Tibial artery (tissue), 4 donors: ENCODE data around the gene POU2F2.
A peak's percentile ranks its signal among the peaks of the same experiment; 100 is the strongest.

Experiments used
- DNase-seq, 2 donors: peaks; one replicate each; pipeline ENCODE4 v3.0.0-alpha.2; 2019
- H3K27ac ChIP-seq, 2 donors: fragments of 200-600 bp; sonication (generic) in 1 of 2; 1 replicate in 1 of 2; 2 replicates in 1 of 2; pipeline ENCODE4 v1.5.1; 2018 to 2019; ENCODE audit warnings: mild to moderate bottlenecking in 1 of 2
- H3K27me3 ChIP-seq, 2 donors: fragments of 200-600 bp; sonication (generic) in 1 of 2; one replicate each; pipeline versions ENCODE4 v1.5.1 to v1.6.0; 2016 to 2019
- H3K36me3 ChIP-seq, 3 donors: fragments of 200-600 bp; sonication (generic) in 2 of 3; one replicate each; pipeline ENCODE4 v1.5.1; 2016 to 2019; ENCODE audit warnings: mild to moderate bottlenecking in 2 of 3
- H3K4me1 ChIP-seq, 4 donors: fragments of 200-600 bp; sonication (generic) in 2 of 4; 1 replicate in 3 of 4; 2 replicates in 1 of 4; pipeline ENCODE4 v1.5.1; 2016 to 2019
- H3K4me3 ChIP-seq, 2 donors: fragments of 200-600 bp; sonication (generic) in 1 of 2; 1 replicate in 1 of 2; 2 replicates in 1 of 2; pipeline ENCODE4 v1.5.1; 2018 to 2019; ENCODE audit warnings: mild to moderate bottlenecking in 2 of 2
- H3K9me3 ChIP-seq, 3 donors: fragments of 200-600 bp; sonication (generic) in 1 of 3; one replicate each; pipeline ENCODE4 v1.5.1; 2016 to 2019
- CTCF ChIP-seq, 2 experiments: fragments of 200-600 bp in 1 of 2; fragments of 450-650 bp in 1 of 2; IDR thresholded peaks; one replicate each; pipeline ENCODE4 v1.5.1; 2017 to 2019; ENCODE audit warnings: antibody characterized with exemption in 2 of 2, mild to moderate bottlenecking in 1 of 2, moderate library complexity in 1 of 2
- intact Hi-C: fragments of 100-400 bp; cut with DNase I; formaldehyde crosslinking; loops from one replicate; pipeline ENCODE4 v1.15.0; 2023; ENCODE audit warnings: low total_unique reads

Gene POU2F2

DNA sequence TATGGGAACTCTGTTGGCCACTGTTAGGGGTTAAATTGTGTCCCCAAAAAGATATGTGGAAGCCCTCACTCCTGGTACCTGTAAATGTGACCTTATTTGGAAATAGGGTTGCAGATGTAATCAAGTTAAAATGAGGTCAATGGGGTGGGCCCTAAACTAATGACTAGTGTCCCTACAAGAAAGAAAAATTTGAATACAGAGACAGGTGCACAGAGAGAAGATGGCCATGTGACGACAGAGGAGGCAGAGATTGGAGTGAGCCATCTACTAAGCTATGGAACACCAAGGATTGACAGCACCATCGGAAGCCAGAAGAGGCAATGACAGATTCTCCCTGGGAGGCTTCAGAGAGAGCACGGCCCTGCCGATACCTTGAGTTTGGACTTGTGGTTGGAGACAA is 16.5 kb downstream of the POU2F2 start:
- no peaks in the 10 kb centered on the region for H3K9me3 ChIP-seq

GRCh38 chr19:42115219-42115618 is 17.0 kb downstream of the POU2F2 start:
- intact Hi-C loops: no loop called here
- peaks cover 0 to 3% (median 0%) of the 10 kb centered on the region in 3 donors for H3K36me3 ChIP-seq
- peaks cover 0 to 14% (median 4%) of the 10 kb centered on the region in 4 donors for H3K4me1 ChIP-seq
- H3K4me3 ChIP-seq: no peak overlapping the region
- H3K9me3 ChIP-seq: no peaks in the 10 kb centered on the region
- no peaks in the 10 kb centered on the region for H3K27me3 ChIP-seq
- no peak for DNase-seq
- no peak for TF ChIP-seq CTCF (IDR thresholded peaks at IDR 0.05)
- no peak overlapping the region for H3K27ac ChIP-seq

More for the DNA sequence above, 16.5 kb downstream of the POU2F2 start:
- no peak overlapping the region for H3K27ac ChIP-seq
- H3K4me3 ChIP-seq: no peak overlapping the region
- H3K36me3 ChIP-seq: peaks cover 0 to 3% (median 0%) of the 10 kb centered on the region in 3 donors
- H3K27me3 ChIP-seq: no peaks in the 10 kb centered on the region
- intact Hi-C loops: no loop called here
- peaks cover 0 to 14% (median 4%) of the 10 kb centered on the region in 4 donors for H3K4me1 ChIP-seq
- no peak for TF ChIP-seq CTCF (IDR thresholded peaks at IDR 0.05)
- no peak for DNase-seq

DNA sequence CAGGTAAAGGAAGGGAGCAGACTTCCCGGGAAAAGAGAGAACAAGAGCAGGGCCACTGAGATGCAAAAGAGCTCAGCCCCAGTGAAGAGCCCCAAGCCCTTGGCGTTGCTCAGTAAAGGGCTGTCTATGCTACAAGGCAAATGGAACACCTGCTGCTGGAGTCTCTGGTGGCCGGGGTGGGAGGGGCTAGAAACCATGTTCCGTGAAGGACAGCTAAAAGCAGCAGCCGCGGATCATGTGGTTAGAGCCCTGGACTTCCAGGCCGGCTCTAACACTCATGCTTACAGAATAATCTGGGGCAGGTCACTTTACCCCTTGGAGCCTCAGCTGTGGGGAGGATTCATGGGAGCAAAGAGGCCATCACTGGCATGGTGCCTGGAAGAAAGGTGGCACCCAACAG is 17.8 kb downstream of the POU2F2 start:
- no peak overlapping the region for H3K4me3 ChIP-seq
- no peaks in the 10 kb centered on the region for H3K27me3 ChIP-seq
- H3K36me3 ChIP-seq: peaks cover 0 to 3% (median 0%) of the 10 kb centered on the region in 3 donors
- H3K9me3 ChIP-seq: no peaks in the 10 kb centered on the region
- no peak for TF ChIP-seq CTCF (IDR thresholded peaks at IDR 0.05)
- H3K27ac ChIP-seq: no peak overlapping the region
- DNase-seq: no peak
- intact Hi-C loops: no loop called here
- peaks cover 0 to 14% (median 4%) of the 10 kb centered on the region in 4 donors for H3K4me1 ChIP-seq

DNA sequence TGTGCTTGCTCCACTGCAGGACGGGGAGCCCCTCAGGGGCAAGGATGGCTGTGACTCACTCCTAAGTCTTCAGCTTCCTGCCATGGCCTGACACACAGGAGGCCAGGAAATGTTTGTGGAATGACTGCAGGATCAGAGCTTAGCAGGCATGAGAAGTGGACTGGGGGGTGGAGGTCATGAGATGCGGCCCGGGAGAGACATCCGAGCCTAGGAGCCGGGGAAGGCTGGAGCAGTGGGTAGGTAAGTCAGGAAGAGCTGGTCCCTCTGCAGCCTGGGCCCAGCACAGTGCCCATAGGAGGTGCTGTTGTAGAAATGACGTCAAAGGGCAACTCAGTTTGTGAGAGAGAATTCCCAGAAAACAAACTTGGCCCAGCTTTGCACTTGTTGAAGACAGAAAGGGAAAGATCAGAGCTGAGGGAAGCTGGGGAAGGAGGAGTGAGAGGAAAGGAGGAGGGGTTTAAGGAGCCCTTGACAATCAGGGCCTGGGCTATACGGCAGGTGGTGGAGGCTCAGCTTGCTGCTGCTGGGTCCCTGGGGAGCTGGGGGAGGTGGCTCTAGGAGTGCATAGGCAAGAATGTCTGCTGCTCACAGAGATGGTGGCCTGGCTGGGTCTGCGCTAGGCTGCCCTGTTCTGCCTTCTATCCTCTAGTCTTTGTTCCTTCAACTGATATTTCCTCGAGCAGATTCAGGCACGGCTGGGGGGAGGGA is 18.5 kb downstream of the POU2F2 start:
- Histone ChIP-seq H3K4me1 (peaks cover 0 to 14% (median 4%) of the 10 kb centered on the region in 4 donors), H3K9me3 (no peaks in the 10 kb centered on the region), H3K4me3 (no peak overlapping the region), H3K27me3 (no peaks in the 10 kb centered on the region), H3K27ac (peak overlapping the region in 1 of 2 donors; percentile 24), H3K36me3 (peaks cover 0 to 3% (median 0%) of the 10 kb centered on the region in 3 donors)
- intact Hi-C loops: no loop called here
- TF ChIP-seq CTCF (IDR thresholded peaks at IDR 0.05): no peak
- DNase-seq: peak in 1 of 2 donors; percentile 49

DNA sequence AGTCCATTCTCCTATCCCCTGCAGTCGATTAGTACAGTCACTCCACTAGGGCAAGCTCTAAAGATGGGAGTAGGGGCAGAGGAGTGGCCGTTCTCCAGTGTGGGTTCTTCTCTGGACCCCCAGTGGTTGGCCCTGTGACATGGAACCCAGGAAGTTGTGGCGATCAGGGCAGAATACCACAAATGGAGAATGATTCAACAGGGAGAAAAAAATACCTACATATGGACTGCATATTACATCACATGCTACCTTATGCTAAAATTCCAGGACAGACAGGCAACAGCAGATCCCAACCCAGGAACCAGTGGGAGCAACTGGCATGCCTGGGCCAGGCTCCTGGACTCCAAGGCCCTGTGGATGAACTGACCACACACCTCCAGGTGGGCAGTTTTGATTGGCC is 20.4 kb downstream of the POU2F2 start:
- Histone ChIP-seq H3K4me3 (no peak overlapping the region), H3K36me3 (peaks cover 0 to 3% (median 0%) of the 10 kb centered on the region in 3 donors), H3K27me3 (no peaks in the 10 kb centered on the region), H3K4me1 (peaks cover 0 to 14% (median 4%) of the 10 kb centered on the region in 4 donors), H3K27ac (no peak overlapping the region), H3K9me3 (no peaks in the 10 kb centered on the region)
- intact Hi-C loops: no loop called here
- no peak for DNase-seq
- no peak for TF ChIP-seq CTCF (IDR thresholded peaks at IDR 0.05)
